ENCODE data around the gene METTL25. TPM values are rescaled to one million over a fixed set of nuclear protein-coding genes. Genes with fewer than 3 reads are reported as not detected.
A peak's percentile ranks its signal among the peaks of the same experiment; 100 is the strongest.

Gene METTL25
- total RNA-seq, 1 donor from 2014 or later = 8.8 TPM

DNA sequence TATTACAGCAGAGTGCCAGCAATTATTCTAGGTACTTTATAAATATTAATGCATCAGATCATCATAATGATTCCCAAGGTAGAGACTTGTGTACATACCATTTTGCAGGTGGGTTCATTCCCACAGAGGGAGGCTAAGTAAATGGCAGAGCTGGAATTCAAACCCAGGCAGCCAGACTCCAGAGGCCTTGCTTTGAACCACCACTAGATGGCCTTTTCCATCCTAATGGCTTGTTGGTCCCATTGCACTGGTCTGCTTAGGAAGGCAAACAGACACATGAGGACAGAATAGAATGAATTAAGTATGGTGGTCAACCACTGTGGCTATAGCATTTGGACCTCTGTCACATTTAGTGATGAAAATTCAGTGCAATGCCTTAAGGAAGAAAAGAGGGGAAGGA, 158.7 kb downstream of the METTL25 start:
- H3K4me1 Mint-ChIP-seq (ENCODE audit: unreplicated experiment) = no peaks in the 10 kb centered on the region
- H3K36me3 Mint-ChIP-seq (ENCODE audit: unreplicated experiment) = no peaks in the 10 kb centered on the region
- TF ChIP-seq, protein P1, sequence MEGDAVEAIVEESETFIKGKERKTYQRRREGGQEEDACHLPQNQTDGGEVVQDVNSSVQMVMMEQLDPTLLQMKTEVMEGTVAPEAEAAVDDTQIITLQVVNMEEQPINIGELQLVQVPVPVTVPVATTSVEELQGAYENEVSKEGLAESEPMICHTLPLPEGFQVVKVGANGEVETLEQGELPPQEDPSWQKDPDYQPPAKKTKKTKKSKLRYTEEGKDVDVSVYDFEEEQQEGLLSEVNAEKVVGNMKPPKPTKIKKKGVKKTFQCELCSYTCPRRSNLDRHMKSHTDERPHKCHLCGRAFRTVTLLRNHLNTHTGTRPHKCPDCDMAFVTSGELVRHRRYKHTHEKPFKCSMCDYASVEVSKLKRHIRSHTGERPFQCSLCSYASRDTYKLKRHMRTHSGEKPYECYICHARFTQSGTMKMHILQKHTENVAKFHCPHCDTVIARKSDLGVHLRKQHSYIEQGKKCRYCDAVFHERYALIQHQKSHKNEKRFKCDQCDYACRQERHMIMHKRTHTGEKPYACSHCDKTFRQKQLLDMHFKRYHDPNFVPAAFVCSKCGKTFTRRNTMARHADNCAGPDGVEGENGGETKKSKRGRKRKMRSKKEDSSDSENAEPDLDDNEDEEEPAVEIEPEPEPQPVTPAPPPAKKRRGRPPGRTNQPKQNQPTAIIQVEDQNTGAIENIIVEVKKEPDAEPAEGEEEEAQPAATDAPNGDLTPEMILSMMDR (IDR thresholded peaks at IDR 0.05) = peak; percentile 29
- no peak overlapping the region for H3K4me3 Mint-ChIP-seq (ENCODE audit: unreplicated experiment)
- no peaks in the 10 kb centered on the region for H3K9me3 Mint-ChIP-seq (ENCODE audit: unreplicated experiment)
- H3K27me3 Mint-ChIP-seq (ENCODE audit: unreplicated experiment) = peaks cover 4% of the 10 kb centered on the region
- no peak for DNase-seq (ENCODE audit: extremely low spot score, unreplicated experiment)
- H3K27ac Mint-ChIP-seq (ENCODE audit: unreplicated experiment) = no peak overlapping the region

DNA sequence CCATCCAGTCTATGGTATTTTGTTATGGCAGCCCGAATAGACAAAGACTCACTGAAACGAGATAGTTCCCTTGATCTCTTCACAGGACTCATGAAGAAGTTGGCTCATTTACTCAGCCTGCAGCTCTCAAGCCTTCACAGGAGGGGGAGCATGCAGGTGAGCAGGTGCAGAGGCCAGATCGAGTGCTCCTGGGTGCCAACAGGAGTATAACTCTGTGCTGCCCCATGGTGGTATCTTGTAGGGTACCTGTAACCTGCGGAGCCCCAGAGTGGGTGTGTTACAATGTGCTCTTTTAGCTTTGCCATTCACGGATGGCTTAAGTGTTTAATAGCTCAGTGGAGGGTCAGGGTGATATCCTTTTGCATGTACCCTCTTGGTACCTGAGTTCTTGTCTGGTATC, 159.5 kb downstream of the METTL25 start:
- Mint-ChIP-seq H3K27ac (ENCODE audit: unreplicated experiment) (no peak overlapping the region), H3K4me1 (ENCODE audit: unreplicated experiment) (no peaks in the 10 kb centered on the region), H3K36me3 (ENCODE audit: unreplicated experiment) (no peaks in the 10 kb centered on the region), H3K9me3 (ENCODE audit: unreplicated experiment) (no peaks in the 10 kb centered on the region), H3K4me3 (ENCODE audit: unreplicated experiment) (no peak overlapping the region), H3K27me3 (ENCODE audit: unreplicated experiment) (peaks cover 8% of the 10 kb centered on the region)
- no peak for DNase-seq (ENCODE audit: extremely low spot score, unreplicated experiment)
- TF ChIP-seq, protein P1 (IDR thresholded peaks at IDR 0.05) = no peak

DNA sequence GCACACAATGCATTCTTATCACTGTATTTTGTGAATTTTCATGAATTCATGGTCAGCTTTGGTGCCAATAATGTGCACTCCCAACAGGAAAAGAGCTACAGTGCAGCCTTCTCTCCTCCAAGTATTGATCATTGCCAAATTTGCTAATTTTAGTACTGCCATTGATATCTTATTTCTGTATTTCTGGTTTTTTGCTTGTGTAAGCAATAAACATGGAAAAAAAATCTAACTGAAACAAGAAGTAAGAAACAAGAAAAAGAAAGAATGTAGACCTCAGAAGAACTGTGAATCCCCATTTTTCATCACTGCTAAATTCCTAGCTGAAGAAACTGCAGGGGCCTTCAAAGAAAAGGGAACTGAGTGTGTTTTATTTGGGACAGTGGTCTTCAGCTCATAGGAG, 161.2 kb downstream of the METTL25 start:
- no peaks in the 10 kb centered on the region for H3K4me1 Mint-ChIP-seq (ENCODE audit: unreplicated experiment)
- peaks cover 13% of the 10 kb centered on the region for H3K27me3 Mint-ChIP-seq (ENCODE audit: unreplicated experiment)
- no peak overlapping the region for H3K27ac Mint-ChIP-seq (ENCODE audit: unreplicated experiment)
- TF ChIP-seq, protein P1 (IDR thresholded peaks at IDR 0.05) = no peak
- DNase-seq (ENCODE audit: extremely low spot score, unreplicated experiment) = no peak
- H3K9me3 Mint-ChIP-seq (ENCODE audit: unreplicated experiment) = no peaks in the 10 kb centered on the region
- H3K4me3 Mint-ChIP-seq (ENCODE audit: unreplicated experiment) = no peak overlapping the region
- no peaks in the 10 kb centered on the region for H3K36me3 Mint-ChIP-seq (ENCODE audit: unreplicated experiment)

DNA sequence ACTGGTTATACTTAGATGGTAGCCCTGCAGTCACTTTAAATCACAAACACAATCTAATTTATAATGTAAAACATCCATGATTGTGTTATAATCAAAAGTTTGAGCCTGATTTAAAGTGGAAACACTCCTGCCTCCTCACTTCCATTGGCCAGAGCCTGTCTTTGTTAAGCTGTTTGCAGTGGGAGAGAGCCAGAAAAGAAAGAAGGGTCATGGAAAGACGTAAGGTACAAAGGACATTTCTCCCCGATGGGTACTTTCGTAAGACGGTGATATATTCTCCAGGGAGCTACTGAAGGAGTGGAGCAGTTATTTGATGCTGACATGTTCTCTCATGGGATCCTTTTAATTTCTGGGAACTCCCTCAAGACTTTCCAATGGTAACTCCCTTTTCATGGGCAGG, 164.0 kb downstream of the METTL25 start:
- Mint-ChIP-seq H3K4me3 (ENCODE audit: unreplicated experiment) (no peak overlapping the region), H3K4me1 (ENCODE audit: unreplicated experiment) (no peaks in the 10 kb centered on the region), H3K27me3 (ENCODE audit: unreplicated experiment) (peaks cover 32% of the 10 kb centered on the region), H3K9me3 (ENCODE audit: unreplicated experiment) (no peaks in the 10 kb centered on the region), H3K36me3 (ENCODE audit: unreplicated experiment) (no peaks in the 10 kb centered on the region), H3K27ac (ENCODE audit: unreplicated experiment) (no peak overlapping the region)
- TF ChIP-seq, protein P1 (IDR thresholded peaks at IDR 0.05) = no peak
- DNase-seq (ENCODE audit: extremely low spot score, unreplicated experiment) = no peak

DNA sequence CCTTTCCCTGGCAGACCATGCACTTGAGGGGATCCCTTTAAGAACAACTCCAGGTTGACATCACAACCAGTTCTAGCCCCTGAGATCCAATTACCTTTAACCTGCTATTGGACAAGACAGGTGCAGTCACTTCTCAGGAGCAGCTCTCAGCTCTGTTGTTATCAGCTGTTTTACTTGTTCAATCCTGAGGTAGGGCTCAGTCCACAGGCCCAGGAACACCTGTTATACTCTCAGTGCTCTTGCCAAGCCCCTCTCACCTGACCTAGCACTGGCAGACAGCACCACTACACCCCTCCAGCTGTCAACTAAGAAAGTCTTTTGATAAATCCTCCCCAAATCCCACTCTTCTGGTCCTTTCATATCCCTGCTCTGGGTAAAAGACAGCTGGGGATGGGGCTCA, 164.4 kb downstream of the METTL25 start:
- Mint-ChIP-seq H3K27me3 (ENCODE audit: unreplicated experiment) (peaks cover 32% of the 10 kb centered on the region), H3K36me3 (ENCODE audit: unreplicated experiment) (no peaks in the 10 kb centered on the region), H3K27ac (ENCODE audit: unreplicated experiment) (no peak overlapping the region), H3K4me1 (ENCODE audit: unreplicated experiment) (no peaks in the 10 kb centered on the region), H3K9me3 (ENCODE audit: unreplicated experiment) (no peaks in the 10 kb centered on the region), H3K4me3 (ENCODE audit: unreplicated experiment) (no peak overlapping the region)
- DNase-seq (ENCODE audit: extremely low spot score, unreplicated experiment) = no peak
- TF ChIP-seq, protein P1 (IDR thresholded peaks at IDR 0.05) = no peak

All from osteocyte (in vitro differentiated cells).